K562 (cell line): ENCODE measurements around the gene KIFAP3. TPM values are rescaled to one million over a fixed set of nuclear protein-coding genes. Genes with fewer than 3 reads are reported as not detected.

Experiments used
- EHMT2 ChIP-seq: fragments of 450-650 bp; IDR thresholded peaks from 2 replicates; pipeline ENCODE4 v1.6.1; 2018; ENCODE audit warnings: antibody characterized with exemption
- KLF13 ChIP-seq: fragments of 450-650 bp; IDR thresholded peaks from 2 replicates; pipeline ENCODE4 v1.6.1; 2016; ENCODE audit warnings: missing genetic modification characterization, low read depth, mild to moderate bottlenecking, missing compliant biosample characterization, moderate library complexity, borderline replicate concordance
- MYC ChIP-seq, 2 experiments: fragments of 250-450 bp in 1 of 2; sonication (Bioruptor Pico) in 1 of 2; IDR thresholded peaks; 2 replicates each; pipeline versions ENCODE4 v1.5.1 to v1.6.1; 2012 to 2021; ENCODE audit warnings: low read depth in 2 of 2, borderline replicate concordance in 1 of 2, improper control_type of control experiment in 1 of 2, low read length in 1 of 2, mild to moderate bottlenecking in 1 of 2, moderate library complexity in 1 of 2
- NCOA6 ChIP-seq: fragments of 450-650 bp; IDR thresholded peaks from 2 replicates; pipeline ENCODE4 v1.6.1; 2017; ENCODE audit warnings: mild to moderate bottlenecking
- NFYB ChIP-seq: IDR thresholded peaks from 2 replicates; pipeline ENCODE4 v1.6.1; 2011; ENCODE audit warnings: mild to moderate bottlenecking, moderate library complexity; ENCODE audit not compliant: insufficient read length; ENCODE audit errors: extremely low read depth
- NR2C2 ChIP-seq, 2 experiments: fragments of 200-800 bp in 1 of 2; sonication (Bioruptor generic) in 1 of 2; sonication (generic) in 1 of 2; formaldehyde crosslinking in 1 of 2; IDR thresholded peaks; 2 replicates each; pipeline versions ENCODE4 v1.6.1 to v1.8.0; 2016 to 2022; ENCODE audit warnings: mild to moderate bottlenecking in 1 of 2, missing compliant biosample characterization in 1 of 2, missing genetic modification characterization in 1 of 2, missing genetic modification reagents in 1 of 2
- PCBP2 ChIP-seq: fragments of 200-400 bp; formaldehyde crosslinking; IDR thresholded peaks from 2 replicates; pipeline ENCODE4 v1.6.1; 2018; ENCODE audit warnings: low read length, low read depth, mild to moderate bottlenecking, moderate library complexity; ENCODE audit not compliant: poor library complexity, severe bottlenecking
- REST ChIP-seq, 2 experiments: fragments of 450-650 bp; formaldehyde crosslinking in 1 of 2; IDR thresholded peaks; 2 replicates each; pipeline versions ENCODE4 v1.4.0 to v1.6.1; 2014 to 2020; ENCODE audit warnings: mild to moderate bottlenecking in 2 of 2, borderline replicate concordance in 1 of 2, low read depth in 1 of 2
- SMARCE1 ChIP-seq: fragments of 450-650 bp; IDR thresholded peaks from 2 replicates; pipeline ENCODE4 v1.7.1; 2016; ENCODE audit warnings: mild to moderate bottlenecking
- SNIP1 ChIP-seq: fragments of 450-650 bp; IDR thresholded peaks from 2 replicates; pipeline ENCODE4 v1.7.1; 2017; ENCODE audit warnings: low read depth, mild to moderate bottlenecking
- YY1 ChIP-seq, 3 experiments: IDR thresholded peaks; 2 replicates each; pipeline ENCODE4 v1.6.1; 2011; ENCODE audit warnings: low read length in 2 of 3, mild to moderate bottlenecking in 2 of 3, moderate library complexity in 2 of 3, borderline replicate concordance in 1 of 3, control low read depth in 1 of 3, low read depth in 1 of 3; ENCODE audit not compliant: insufficient read depth in 3 of 3, insufficient replicate concordance in 2 of 3, control insufficient read depth in 1 of 3, insufficient read length in 1 of 3; ENCODE audit errors: extremely low read depth in 1 of 3
- ZNF121 ChIP-seq: sonication (generic); formaldehyde crosslinking; conservative IDR thresholded peaks from 2 replicates; pipeline ENCODE4 v1.8.0; 2022; ENCODE audit warnings: missing genetic modification reagents
- ZNF695 ChIP-seq: fragments of 450-650 bp; formaldehyde crosslinking; IDR thresholded peaks from 2 replicates; pipeline ENCODE4 v1.4.0; 2020; ENCODE audit warnings: mild to moderate bottlenecking, moderate library complexity
- ZNF79 ChIP-seq: fragments of 250-450 bp; sonication (Bioruptor Pico); IDR thresholded peaks from 2 replicates; pipeline ENCODE4 v1.4.0; 2020; ENCODE audit warnings: low read depth, mild to moderate bottlenecking, moderate library complexity
- polyA plus RNA-seq, 8 experiments: library from polyadenylated mRNA; depleted of rRNA in 4 of 8; stranded (reverse) in 5 of 8; unstranded in 3 of 8; fragments of >200 nt; fragmentation: Nextera tagmentation in 2 of 8; fragmentation: Illumina TruSeq in 1 of 8; extraction: Ambion mirVana in 2 of 8; extraction: Trizol in 1 of 8; gene quantifications; 2 replicates each; pipeline versions ENCODE4 v1.2.1 to v1.2.3, GENCODE V29; 2011 to 2014; ENCODE audit warnings: inconsistent platforms in 1 of 8, missing spikeins in 1 of 8
- total RNA-seq, 7 experiments: library from RNA; depleted of rRNA in 6 of 7; stranded (reverse); fragments of >200 nt in 6 of 7; fragmentation: Illumina TruSeq in 2 of 7; extraction: Trizol in 2 of 7; gene quantifications; 2 replicates each; pipeline versions ENCODE4 v1.2.1 to v1.2.3, GENCODE V29; 2011 to 2021; ENCODE audit warnings: low replicate concordance in 1 of 7

The KIFAP3 gene
- total and polyA plus RNA-seq, 9 of the 15 experiments (the other 6 are each of a cell fraction or from before 2014, with no cell fraction given), result 8.8 to 17.5 (median 11.8) TPM

DNA sequence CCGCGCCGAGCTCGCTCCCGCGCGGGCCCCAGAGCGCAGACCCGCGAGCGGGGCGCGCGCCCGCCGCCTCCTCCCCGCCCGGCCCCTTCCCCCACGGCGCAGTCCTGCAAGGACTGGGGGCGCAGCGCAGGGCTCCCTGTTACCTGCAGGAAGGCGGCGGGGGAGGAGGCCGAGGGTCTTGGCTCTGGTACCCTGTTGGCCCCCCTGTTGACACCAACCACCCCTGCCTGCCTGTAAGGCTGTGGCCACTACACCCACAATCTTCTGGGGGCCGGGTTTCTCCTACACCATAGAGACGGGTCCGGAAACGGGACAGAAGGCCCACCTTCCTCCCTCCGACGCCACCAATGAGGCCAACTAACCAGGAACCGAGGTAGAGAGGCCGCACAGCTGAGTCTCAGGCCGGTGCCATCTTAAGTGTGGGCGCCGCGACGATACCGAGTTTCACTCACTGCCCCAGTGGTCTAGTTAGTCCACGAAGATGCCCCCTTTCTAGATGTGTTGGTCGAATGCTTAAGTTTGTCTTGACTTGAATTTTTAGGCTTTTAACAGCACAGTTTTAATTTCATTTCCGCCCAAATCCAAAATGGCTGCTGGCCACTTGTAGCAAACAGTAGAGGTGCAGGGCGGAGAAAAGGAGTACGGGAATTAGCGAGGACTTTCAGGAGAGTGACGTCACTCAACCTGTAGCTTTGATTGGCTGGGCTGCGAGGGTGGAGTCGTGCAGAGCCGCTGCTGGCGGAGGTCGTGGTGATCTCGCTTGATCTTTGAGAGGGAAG lies 180.7 kb downstream of the KIFAP3 start, which contains the start of gene SCYL3 (continued):
- TF ChIP-seq KLF13 (tag), result peak; percentile 68
- TF ChIP-seq REST (IDR thresholded peaks at IDR 0.05; ENCODE audit: borderline replicate concordance), result no peak
- TF ChIP-seq REST (CRISPR knock-in tag; IDR thresholded peaks at IDR 0.05; ENCODE audit: low read depth), result peak; percentile 58; the same call in 1 of the 2 replicates
- peak; percentile 70; the same call in 1 of the 2 replicates for TF ChIP-seq EHMT2
- no peak for TF ChIP-seq NCOA6
- no peak for TF ChIP-seq PCBP2
- peak; percentile 60 for TF ChIP-seq MYC (IDR thresholded peaks at IDR 0.05; ENCODE audit: low read depth, low read length)
- TF ChIP-seq MYC (CRISPR knock-in tag; IDR thresholded peaks at IDR 0.05; ENCODE audit: borderline replicate concordance, low read depth), result 0 out of 2 replicates have a peak, but pooled peaks have one; percentile 41
- TF ChIP-seq NR2C2 (CRISPR knock-in tag; IDR thresholded peaks at IDR 0.05), result no peak; the same call in 1 of the 2 replicates
- peak; percentile 96 for TF ChIP-seq NR2C2 (tag; IDR thresholded peaks at IDR 0.05)
- TF ChIP-seq ZNF79, result peak; percentile 54; the same call in 1 of the 2 replicates
- TF ChIP-seq ZNF121 (CRISPR knock-in tag), result 0 out of 2 replicates have a peak, but pooled peaks have one; percentile 11
- no peak for TF ChIP-seq SMARCE1
- TF ChIP-seq ZNF695 (CRISPR knock-in tag), result no peak
- TF ChIP-seq YY1 (IDR thresholded peaks at IDR 0.05; ENCODE audit: borderline replicate concordance in 1 of 3, control insufficient read depth in 1 of 3, extremely low read depth in 1 of 3, insufficient read depth in 3 of 3, insufficient read length in 1 of 3, insufficient replicate concordance in 2 of 3, low read depth in 1 of 3, low read length in 2 of 3), result peak; percentile 99
- peak; percentile 99 for TF ChIP-seq SNIP1
- TF ChIP-seq NFYB, result peak; percentile 81
- TF ChIP-seq, all 486 proteins: peak for 200
